ENCODE results near the gene B4GALT1. TPM values are rescaled to one million over a fixed set of nuclear protein-coding genes. Genes with fewer than 3 reads are reported as not detected.

The B4GALT1 gene
- total RNA-seq, 1 donor from 2014 or later: 118 TPM

DNA sequence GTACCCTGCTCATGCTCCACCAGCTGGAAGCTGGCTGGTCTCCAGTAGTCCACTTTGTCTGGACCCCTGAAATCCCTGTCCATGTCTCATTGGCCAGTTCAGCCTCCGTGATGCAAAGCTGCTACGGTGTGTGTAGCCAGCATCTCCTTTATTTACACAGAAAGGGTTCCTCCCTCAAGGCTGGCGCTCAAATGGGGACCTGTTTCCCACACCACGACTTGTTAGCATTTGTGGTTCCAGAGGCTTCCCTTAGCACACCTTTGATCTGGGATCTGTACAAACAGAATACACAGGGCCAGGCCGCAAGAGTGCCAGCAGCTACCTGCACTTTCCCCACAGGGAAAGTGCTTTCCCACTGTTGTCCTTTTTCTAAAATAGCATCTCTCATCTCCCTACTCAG, 85.0 kb downstream of the B4GALT1 start:
- ChIA-PET CTCF (interaction anchor here (0.9 to 3.2 kb wide), 9 partner anchors 24 to 205 kb away, joined by 3 to 48 read pairs (median 4); no protein-coding TSS in a partner anchor), POLR2A (interaction anchor here (0.9 to 2.3 kb wide), 6 partner anchors 43 to 144 kb away, joined by 3 to 14 read pairs (median 5); partner anchors contain the start of genes B4GALT1 and DNAJA1)
- Mint-ChIP-seq H3K9me3 (no peaks in the 10 kb centered on the region), H3K36me3 (ENCODE audit: low read depth) (no peaks in the 10 kb centered on the region), H3K27ac (peak overlapping the region; percentile 84), H3K27me3 (no peaks in the 10 kb centered on the region), H3K4me3 (peak overlapping the region; percentile 61), H3K4me1 (peaks cover 19% of the 10 kb centered on the region)
- TF ChIP-seq, protein P1, sequence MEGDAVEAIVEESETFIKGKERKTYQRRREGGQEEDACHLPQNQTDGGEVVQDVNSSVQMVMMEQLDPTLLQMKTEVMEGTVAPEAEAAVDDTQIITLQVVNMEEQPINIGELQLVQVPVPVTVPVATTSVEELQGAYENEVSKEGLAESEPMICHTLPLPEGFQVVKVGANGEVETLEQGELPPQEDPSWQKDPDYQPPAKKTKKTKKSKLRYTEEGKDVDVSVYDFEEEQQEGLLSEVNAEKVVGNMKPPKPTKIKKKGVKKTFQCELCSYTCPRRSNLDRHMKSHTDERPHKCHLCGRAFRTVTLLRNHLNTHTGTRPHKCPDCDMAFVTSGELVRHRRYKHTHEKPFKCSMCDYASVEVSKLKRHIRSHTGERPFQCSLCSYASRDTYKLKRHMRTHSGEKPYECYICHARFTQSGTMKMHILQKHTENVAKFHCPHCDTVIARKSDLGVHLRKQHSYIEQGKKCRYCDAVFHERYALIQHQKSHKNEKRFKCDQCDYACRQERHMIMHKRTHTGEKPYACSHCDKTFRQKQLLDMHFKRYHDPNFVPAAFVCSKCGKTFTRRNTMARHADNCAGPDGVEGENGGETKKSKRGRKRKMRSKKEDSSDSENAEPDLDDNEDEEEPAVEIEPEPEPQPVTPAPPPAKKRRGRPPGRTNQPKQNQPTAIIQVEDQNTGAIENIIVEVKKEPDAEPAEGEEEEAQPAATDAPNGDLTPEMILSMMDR (IDR thresholded peaks at IDR 0.05): no peak
- DNase-seq: no peak
- intact Hi-C loops (cut with micrococcal nuclease): no loop called here
- ATAC-seq (ENCODE audit: low read depth): no peak

DNA sequence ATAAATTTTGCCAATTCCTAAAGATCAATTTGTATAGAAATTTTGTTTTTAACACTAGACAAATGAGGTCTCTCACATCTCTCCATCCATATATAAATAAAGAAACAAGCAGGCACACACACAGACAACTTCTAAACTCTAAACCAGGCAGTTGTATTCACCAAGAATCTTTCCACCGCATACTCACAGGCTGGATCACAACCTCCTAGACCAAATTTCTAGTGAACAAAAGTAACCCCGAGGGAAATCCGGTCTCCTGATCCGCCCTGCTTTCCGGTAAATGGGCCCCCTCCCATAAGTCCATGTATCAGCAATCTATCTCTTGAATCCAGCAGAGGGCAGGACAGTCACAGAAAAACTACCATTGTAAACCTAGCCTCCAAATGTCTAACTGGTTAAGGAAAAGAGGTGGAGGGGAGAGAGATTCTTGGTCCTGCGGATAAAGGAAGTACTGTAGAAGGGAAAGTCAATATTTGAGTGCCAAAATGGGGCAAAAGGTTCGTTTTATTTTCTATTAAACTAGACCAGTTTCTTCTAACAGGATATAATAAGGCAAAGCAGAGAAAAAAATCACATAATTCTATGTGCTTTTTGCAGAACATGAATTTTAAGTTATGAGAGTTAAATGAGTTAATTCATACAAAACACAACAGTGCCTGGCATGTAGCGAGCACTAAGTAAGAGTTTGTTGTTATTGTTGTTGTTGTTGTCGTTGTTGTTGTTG, 85.8 kb downstream of the B4GALT1 start:
- Mint-ChIP-seq H3K4me3 (no peak overlapping the region), H3K27me3 (no peaks in the 10 kb centered on the region)

DNA sequence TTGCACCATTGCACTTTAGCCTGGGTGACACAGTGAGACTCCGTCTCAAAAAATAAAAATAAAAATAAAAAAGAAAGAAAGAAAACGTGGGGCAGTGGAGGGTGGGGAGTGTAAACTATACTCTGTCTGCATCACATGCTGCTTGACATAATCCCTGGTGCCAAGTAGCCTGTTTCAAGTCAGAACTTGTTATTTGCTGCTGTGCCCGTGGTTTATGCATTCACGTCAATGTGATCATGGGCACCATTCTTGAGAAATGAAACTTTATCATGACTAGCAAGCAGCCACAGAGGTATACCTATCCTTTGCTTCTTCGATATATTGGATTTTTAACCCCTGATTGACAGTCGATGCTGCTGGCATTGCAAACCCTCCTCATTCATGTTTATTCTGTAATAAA, 86.6 kb downstream of the B4GALT1 start:
- peaks cover 3% of the 10 kb centered on the region for H3K36me3 Mint-ChIP-seq (ENCODE audit: low read depth)

More for the DNA sequence above, 85.8 kb downstream of the B4GALT1 start:
- H3K4me1 Mint-ChIP-seq: peaks cover 26% of the 10 kb centered on the region
- TF ChIP-seq, protein P1 (IDR thresholded peaks at IDR 0.05): peak; percentile 60
- no peaks in the 10 kb centered on the region for H3K9me3 Mint-ChIP-seq
- no peak overlapping the region for H3K27ac Mint-ChIP-seq
- ATAC-seq (ENCODE audit: low read depth): peak; percentile 22
- DNase-seq: no peak
- ChIA-PET CTCF (interaction anchor here (1.0 to 3.6 kb wide), 7 partner anchors 44 to 206 kb away, joined by 3 to 49 read pairs (median 9); partner anchors contain the start of gene B4GALT1), POLR2A (interaction anchor here (0.6 to 2.3 kb wide), 3 partner anchors 76 to 215 kb away, joined by 4 to 14 read pairs (median 4); no protein-coding TSS in a partner anchor)
- H3K36me3 Mint-ChIP-seq (ENCODE audit: low read depth): peaks cover 3% of the 10 kb centered on the region
- intact Hi-C loops (cut with micrococcal nuclease): loop anchor here (1.0 to 2.0 kb wide), 6 partner anchors 28 to 183 kb away; partner anchors contain the start of genes B4GALT1 and BAG1

DNA sequence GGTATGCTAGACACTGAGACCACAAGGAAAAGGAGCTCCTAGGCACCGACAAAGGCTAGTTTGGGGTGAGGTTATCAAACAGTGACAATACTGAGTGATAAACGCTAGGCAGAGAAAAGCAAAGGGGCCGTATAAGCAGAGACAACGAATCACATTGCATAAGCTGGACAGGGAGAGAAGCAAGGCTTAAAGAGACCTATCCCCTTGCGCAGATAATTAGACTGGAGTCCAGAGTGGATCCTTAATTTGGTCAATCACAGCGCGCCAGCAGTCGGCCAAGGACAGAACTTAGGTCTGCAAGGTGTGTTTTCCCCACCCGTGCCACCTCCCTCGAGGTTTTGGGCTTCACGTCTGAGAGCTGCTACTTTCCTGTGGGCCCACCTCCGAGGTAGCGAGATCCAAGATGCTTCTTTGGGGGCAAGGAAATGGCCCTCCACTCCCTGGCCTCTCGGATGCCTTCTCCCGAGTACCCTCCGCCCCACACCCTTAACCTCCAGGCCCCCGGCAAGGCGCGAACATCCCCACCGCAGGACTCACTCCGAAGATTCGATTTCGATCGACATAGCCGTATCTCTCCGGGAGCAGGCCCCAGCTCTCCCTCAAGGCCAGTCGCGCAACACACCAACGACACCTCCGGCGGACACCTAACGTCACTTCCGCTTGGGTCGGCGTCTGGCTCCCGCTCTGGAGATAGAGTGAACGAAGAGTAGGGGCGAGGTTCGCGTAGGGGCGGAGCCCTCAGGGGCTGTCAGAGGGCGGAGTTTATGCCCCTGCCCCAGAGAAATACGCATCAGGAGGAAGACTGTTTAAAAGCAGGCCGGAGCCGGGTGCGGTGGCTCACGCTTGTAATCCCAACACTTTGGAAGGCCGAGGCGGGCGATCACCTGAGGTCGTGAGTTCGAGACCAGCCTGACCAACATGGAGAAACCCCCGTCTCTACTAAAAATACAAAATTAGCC, 90.8 kb downstream of the B4GALT1 start, which contains the start of gene SMU1:
TSS of gene SMU1 (minus strand) at position 629 of the 959 bp plus-strand sequence. CDS start at position 563, 66 bp downstream.
- Mint-ChIP-seq H3K4me3 (peak within 1 kb of the TSS; percentile 98), H3K36me3 (ENCODE audit: low read depth) (peaks cover 33% of the 10 kb centered on the region), H3K27me3 (no peaks in the 10 kb centered on the region), H3K4me1 (peaks cover 26% of the 10 kb centered on the region), H3K27ac (peak within 1 kb of the TSS; percentile 99), H3K9me3 (no peaks in the 10 kb centered on the region)
- POLR2A ChIA-PET: interaction anchor here (0.6 to 3.1 kb wide), 19 partner anchors 9 to 525 kb away, joined by 3 to 34 read pairs (median 3); partner anchors contain the start of genes B4GALT1, BAG1, CHMP5 and DNAJA1
- TF ChIP-seq, protein P1 (IDR thresholded peaks at IDR 0.05): no peak
- DNase-seq: peak; percentile 86
- intact Hi-C loops (cut with micrococcal nuclease): loop anchor here (1.0 to 5.0 kb wide), 8 partner anchors 34 to 526 kb away; partner anchors contain the start of genes APTX, B4GALT1, BAG1 and DNAJA1
- CTCF ChIA-PET: interaction anchor here (2.9 kb wide), 1 partner anchor 150 kb away, joined by 8 read pairs; no protein-coding TSS in a partner anchor
- peak; percentile 98 for ATAC-seq (ENCODE audit: low read depth)

More for the DNA sequence above, 86.6 kb downstream of the B4GALT1 start:
- ATAC-seq (ENCODE audit: low read depth): no peak
- Mint-ChIP-seq H3K9me3 (no peaks in the 10 kb centered on the region), H3K4me3 (no peak overlapping the region), H3K27ac (no peak overlapping the region), H3K27me3 (no peaks in the 10 kb centered on the region), H3K4me1 (peaks cover 27% of the 10 kb centered on the region)
- intact Hi-C loops (cut with micrococcal nuclease): loop anchor here (2.0 kb wide), 1 partner anchor 28 kb away; no protein-coding TSS in a partner anchor
- DNase-seq: no peak
- ChIA-PET CTCF (interaction anchor here (1.0 to 3.6 kb wide), 4 partner anchors 44 to 146 kb away, joined by 7 to 49 read pairs (median 8); partner anchors contain the start of gene B4GALT1), POLR2A (interaction anchor here (2.3 kb wide), 2 partner anchors 146 kb away, joined by 8 to 14 read pairs; no protein-coding TSS in a partner anchor)
- TF ChIP-seq, protein P1 (IDR thresholded peaks at IDR 0.05): no peak

Data from activated B cell treated with CpG ODN at 0.5 μM for 24 hours (primary cell).